GM18861 (cell line): Measurements from ENCODE around the gene MMP24.
"Not testable (repeated sequence)": the region's sequence is repeated elsewhere in the genome, so short reads cannot be mapped to it uniquely, and the experiment has no call there.

Source experiments
- ATAC-seq: cut with Tn5 transposase; IDR thresholded peaks from one replicate; pipeline ENCODE4 v1.9.1; 2021; ENCODE audit not compliant: unreplicated experiment

The MMP24 gene

GRCh38 chr20:35305682-35306556, 79.4 kb downstream of the MMP24 start:
- no peak for ATAC-seq

GRCh38 chr20:35306931-35307517, 80.5 kb downstream of the MMP24 start:
- ATAC-seq, result no peak

GRCh38 chr20:35307666-35308653, 81.5 kb downstream of the MMP24 start:
- ATAC-seq, result no peak

- no peak for ATAC-seq
These were observed 84.9 kb downstream of the MMP24 start for GRCh38 chr20:35311409-35311808.

GRCh38 chr20:35311822-35312221, 85.3 kb downstream of the MMP24 start:
- no peak for ATAC-seq

- no peak for ATAC-seq
These were observed 85.8 kb downstream of the MMP24 start for GRCh38 chr20:35312318-35312717.

GRCh38 chr20:35314816-35315631, 88.5 kb downstream of the MMP24 start:
- ATAC-seq, result no peak

- ATAC-seq, result not testable (repeated sequence)
These were observed 89.1 kb downstream of the MMP24 start for GRCh38 chr20:35315632-35316020.

- ATAC-seq, result no peak
These were observed 89.6 kb downstream of the MMP24 start for GRCh38 chr20:35316086-35316485.

- no peak for ATAC-seq
These were observed 91.1 kb downstream of the MMP24 start for GRCh38 chr20:35317416-35318210.

- no peak for ATAC-seq
These were observed 92.1 kb downstream of the MMP24 start for GRCh38 chr20:35318502-35319157.

- no peak for ATAC-seq
These were observed 92.8 kb downstream of the MMP24 start for GRCh38 chr20:35319192-35319870.

GRCh38 chr20:35319871-35320197, 93.3 kb downstream of the MMP24 start:
- no peak for ATAC-seq

GRCh38 chr20:35320396-35321126, 94.1 kb downstream of the MMP24 start:
- no peak for ATAC-seq

- ATAC-seq, result no peak
These were observed 98.9 kb downstream of the MMP24 start for GRCh38 chr20:35325401-35325800.

- no peak for ATAC-seq
These were observed 99.7 kb downstream of the MMP24 start for GRCh38 chr20:35326021-35326739.
